Measurements from ENCODE around the gene ITPK1.

DNA sequence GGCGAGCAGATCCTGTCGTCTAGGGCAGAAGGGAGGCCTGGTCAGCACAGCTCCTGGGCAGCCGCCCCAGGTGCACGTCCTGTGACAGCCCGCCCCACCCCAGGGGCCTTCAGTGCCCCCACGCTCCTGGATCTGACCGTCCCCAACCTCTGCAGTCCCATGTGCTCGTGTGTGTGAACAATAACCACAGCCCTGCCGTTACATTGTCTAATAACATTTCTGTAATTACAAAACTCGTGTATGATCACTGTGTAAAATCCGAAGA is 153.0 kb downstream of the ITPK1 start:
- TF ChIP-seq, protein P1, sequence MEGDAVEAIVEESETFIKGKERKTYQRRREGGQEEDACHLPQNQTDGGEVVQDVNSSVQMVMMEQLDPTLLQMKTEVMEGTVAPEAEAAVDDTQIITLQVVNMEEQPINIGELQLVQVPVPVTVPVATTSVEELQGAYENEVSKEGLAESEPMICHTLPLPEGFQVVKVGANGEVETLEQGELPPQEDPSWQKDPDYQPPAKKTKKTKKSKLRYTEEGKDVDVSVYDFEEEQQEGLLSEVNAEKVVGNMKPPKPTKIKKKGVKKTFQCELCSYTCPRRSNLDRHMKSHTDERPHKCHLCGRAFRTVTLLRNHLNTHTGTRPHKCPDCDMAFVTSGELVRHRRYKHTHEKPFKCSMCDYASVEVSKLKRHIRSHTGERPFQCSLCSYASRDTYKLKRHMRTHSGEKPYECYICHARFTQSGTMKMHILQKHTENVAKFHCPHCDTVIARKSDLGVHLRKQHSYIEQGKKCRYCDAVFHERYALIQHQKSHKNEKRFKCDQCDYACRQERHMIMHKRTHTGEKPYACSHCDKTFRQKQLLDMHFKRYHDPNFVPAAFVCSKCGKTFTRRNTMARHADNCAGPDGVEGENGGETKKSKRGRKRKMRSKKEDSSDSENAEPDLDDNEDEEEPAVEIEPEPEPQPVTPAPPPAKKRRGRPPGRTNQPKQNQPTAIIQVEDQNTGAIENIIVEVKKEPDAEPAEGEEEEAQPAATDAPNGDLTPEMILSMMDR (conservative IDR thresholded peaks at IDR 0.05) = no peak
- TF ChIP-seq ZFX (IDR thresholded peaks at IDR 0.05) = no peak
